T47D (cell line): Measurements from ENCODE around the gene GTSE1.
A peak's percentile ranks its signal among the peaks of the same experiment; 100 is the strongest.

ENCODE experiments used
- DNase-seq, 2 experiments: peaks; one replicate each; pipeline versions ENCODE4 v3.0.0 to v3.0.0-alpha.2; 2011 to 2012; ENCODE audit warnings: low read depth in 1 of 2, low spot score in 1 of 2
- JUND ChIP-seq: IDR thresholded peaks from 2 replicates; pipeline ENCODE4 v1.6.1; 2012; ENCODE audit warnings: low read depth
- in situ Hi-C: cut with HindIII; loops from 2 replicates; pipeline ENCODE4 v1.10.0; 2016; ENCODE audit warnings: low sequenced_read_pairs, low pct_unique_long_range_greater_than_20kb

GTSE1 gene

DNA sequence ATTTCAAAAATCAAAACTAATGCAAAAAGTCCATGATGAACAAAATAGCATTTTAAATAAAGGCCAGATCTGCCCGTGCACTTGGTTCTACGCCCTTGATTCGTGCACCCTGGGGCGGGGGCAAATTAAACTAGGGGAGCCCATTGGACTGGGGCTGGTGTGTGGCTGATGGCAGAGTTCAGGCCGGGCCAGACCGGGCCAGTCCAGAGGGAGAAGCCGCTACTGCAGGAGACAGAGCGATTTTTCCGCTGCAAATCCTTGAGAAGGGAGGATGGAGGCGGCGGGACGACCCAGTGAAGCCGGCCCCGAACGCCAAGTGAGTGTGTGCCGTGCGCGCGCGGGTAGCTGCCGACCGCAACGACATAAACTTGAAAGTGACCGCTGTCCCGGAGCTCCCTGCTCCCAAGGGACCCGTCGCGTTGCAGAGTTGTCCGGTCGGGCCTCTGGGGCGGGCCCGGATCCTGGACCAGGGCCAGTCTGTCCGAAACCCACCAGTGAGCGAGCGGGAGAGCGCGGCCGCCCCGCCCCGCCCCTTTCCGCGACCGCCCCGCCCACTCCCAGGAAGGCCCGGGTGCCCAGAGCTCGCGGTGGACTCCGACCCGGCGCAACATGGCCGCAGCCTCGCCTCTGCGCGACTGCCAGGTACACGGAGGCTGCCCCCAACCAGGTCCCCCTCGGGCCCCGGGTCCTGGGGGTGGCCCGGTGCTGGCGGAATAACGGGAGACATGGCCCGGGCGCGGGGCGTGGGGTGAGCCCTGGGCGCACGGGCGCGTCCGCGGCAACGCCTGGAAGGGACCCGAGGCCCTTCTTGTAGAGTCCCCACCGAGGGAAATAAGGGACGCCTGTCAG, 29.0 kb upstream of the GTSE1 start, which contains the start of gene TTC38:
Gene TTC38 (plus strand): TSS at position 578 of the 849 bp plus-strand sequence. CDS start 32 bp downstream, at position 610.
- in situ Hi-C loops: no loop called here
- no peak for TF ChIP-seq JUND
- peak; percentile 93 to 99 for DNase-seq

DNA sequence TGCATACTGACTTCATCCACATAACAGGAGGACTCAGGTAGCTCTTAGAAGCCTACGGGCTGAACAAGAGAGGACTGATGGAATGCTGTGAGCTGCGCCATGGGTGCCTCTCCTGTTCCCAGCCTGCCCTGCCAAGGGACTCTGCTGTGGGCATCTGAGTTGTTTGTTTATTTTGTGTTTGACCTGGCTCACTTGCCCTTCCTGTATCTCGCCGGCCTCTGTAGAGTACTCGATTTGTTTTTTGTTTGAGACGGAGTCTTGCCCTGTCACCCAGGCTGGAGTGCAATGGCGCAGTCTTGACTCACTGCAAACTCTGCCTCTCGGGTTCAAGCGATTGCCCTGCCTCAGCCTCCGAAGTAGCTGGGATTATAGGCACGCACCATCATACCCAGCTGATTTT, 27.1 kb upstream of the GTSE1 start:
- in situ Hi-C loops: no loop called here
- TF ChIP-seq JUND: no peak
- no peak for DNase-seq

DNA sequence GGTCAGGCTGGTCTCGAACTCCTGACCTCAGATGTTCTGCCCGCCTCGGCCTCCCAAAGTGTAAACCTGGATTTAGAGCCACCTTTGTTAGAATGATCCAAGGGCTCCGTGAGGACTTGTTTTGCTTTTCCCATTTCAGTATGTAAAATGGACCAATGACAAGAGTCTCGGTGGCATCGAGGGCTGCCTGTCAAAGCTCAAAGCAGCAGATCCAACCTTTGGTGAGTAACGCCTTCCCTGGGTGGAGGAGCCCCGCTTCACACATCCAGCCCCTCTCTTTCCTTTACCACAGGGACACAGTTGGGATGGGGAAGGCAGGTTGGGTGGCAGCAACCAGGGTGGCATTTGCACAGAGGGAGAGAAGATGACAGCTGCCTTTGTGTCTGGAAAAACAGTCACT, 24.5 kb upstream of the GTSE1 start:
- no peak for DNase-seq
- in situ Hi-C loops: no loop called here
- no peak for TF ChIP-seq JUND

DNA sequence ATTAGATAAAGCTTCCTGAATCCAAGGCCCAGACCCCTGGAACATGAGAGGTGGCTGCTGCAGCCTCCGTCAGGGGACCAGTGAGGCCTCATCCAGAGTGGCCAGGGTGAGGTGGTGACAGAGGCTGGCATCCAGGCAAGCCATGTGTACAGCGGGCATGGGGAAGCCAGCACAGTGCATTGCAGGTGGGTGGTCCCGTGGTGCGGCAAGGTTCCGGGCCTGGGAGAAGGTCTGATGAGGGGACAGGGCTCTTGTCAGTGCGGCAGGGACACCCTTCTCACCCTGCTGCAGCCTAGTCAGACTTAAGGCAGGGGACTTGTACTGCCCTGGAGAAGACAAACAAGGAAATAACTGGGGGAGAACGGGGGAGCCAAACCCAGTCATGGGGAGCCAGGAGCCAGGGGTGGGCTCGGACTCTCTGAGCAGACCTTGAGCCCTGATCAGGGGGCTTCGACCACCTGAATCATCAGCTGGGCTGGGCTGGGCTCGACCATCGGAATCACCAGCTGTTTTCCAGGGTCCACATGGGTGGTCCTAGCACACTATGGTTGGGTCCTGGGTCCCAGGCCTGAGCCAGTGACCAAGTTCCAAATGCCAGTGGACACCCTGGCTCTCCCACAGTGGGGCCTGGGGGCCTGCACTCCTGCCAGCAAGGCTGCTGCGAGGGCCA, 23.8 kb upstream of the GTSE1 start:
- no peak for DNase-seq
- no peak for TF ChIP-seq JUND
- in situ Hi-C loops: no loop called here

DNA sequence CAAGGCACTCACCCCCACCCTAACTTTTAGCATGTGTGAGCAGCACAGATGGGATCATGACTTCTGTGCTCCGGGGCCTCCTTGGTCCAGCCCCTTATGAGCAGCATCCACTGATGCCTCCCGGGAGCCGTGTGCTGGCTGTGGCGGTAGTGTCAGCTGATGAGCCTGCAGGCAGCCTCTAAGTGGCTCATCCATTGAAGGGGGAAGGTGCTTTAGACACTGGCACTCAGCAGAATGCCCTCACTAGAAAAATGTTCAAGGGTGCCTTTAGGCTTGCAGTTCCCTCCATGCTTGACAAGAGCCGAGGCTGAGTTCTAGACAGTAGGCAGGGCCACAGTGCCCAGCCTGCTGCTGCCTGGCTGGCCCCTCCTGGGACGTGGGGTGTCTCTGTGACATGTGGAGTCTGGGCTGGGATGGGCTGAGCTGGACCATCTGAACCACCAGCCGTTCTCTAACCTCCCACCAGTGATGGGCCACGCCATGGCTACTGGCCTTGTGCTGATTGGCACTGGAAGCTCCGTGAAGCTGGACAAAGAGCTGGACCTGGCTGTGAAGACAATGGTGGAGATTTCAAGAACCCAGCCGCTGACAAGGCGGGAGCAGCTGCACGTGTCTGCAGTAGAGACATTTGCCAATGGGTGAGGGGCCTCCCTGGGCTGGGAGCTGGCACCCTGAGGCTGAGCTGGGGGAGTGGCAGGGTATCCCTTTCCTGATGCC, 23.1 kb upstream of the GTSE1 start:
- no peak for TF ChIP-seq JUND
- no peak for DNase-seq
- in situ Hi-C loops: no loop called here

DNA sequence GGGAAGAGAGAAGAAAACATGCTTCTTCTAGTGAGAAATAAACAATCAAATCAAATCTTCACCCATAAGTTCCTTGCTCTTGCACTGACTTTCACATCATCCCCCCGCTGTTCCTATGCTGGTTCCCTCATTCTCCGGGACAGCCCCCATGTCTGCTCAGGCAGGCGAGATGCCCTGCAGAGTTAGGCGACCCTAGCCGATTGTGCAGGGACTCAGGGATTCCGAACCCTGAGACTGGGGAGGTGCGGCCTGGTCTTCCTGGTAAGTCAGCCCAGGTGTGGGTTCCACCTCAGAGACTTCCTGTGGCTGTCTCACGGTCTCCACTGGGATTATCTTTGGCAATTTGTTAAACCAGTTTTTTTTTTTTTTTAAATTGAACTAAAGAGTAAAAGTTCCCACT, 22.3 kb upstream of the GTSE1 start:
- no peak for DNase-seq
- no peak for TF ChIP-seq JUND
- in situ Hi-C loops: no loop called here

DNA sequence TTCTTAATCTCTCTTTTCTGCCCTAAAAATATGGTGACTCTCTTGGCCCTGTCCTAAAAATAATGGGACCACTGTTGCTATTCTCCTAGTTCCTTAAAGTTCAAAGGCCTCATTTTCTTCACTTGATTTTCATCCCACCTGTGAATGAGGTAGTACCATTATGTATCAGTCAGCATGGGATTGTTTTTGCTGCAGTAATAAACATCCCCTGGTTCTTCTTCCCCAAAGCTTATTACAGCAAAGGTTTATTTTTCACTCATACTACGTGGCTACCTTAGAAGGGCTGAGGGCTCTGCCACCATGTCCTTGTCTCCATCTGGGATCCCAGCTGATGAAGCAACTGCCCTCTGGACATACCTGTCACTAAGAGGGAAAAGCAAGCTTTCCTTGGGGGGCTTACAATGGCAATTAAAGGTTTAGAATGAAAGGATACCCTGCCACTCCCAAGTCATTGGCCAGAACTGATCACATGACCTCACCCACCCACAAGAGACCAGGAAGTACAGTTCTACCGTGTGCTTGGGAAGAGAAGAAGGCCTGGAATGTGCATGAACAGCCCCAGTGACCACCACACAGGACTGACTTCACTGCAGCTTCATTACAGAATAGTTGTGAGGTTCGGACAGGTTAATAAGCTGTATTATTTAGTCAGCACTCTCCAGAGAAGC, 21.1 kb upstream of the GTSE1 start:
- TF ChIP-seq JUND: no peak
- no peak for DNase-seq
- in situ Hi-C loops: no loop called here

DNA sequence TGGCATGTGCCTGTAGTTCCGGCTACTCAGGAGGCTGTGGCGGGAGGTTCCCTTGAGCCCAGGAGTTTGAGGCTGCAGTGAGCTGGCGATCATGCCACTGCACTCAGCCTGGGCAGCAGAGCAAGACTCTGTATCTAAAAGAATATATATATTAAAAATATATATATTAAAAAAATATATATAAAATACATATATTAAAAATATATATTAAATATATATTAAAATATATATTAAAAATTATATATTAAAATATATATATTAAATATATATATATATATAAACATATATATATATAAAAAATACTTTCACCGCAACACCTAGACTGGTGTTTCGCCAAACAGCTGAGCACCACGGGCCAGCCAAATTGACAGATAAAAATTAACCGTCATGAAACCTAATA, 20.1 kb upstream of the GTSE1 start:
- in situ Hi-C loops: no loop called here
- no peak for TF ChIP-seq JUND
- DNase-seq: no peak

DNA sequence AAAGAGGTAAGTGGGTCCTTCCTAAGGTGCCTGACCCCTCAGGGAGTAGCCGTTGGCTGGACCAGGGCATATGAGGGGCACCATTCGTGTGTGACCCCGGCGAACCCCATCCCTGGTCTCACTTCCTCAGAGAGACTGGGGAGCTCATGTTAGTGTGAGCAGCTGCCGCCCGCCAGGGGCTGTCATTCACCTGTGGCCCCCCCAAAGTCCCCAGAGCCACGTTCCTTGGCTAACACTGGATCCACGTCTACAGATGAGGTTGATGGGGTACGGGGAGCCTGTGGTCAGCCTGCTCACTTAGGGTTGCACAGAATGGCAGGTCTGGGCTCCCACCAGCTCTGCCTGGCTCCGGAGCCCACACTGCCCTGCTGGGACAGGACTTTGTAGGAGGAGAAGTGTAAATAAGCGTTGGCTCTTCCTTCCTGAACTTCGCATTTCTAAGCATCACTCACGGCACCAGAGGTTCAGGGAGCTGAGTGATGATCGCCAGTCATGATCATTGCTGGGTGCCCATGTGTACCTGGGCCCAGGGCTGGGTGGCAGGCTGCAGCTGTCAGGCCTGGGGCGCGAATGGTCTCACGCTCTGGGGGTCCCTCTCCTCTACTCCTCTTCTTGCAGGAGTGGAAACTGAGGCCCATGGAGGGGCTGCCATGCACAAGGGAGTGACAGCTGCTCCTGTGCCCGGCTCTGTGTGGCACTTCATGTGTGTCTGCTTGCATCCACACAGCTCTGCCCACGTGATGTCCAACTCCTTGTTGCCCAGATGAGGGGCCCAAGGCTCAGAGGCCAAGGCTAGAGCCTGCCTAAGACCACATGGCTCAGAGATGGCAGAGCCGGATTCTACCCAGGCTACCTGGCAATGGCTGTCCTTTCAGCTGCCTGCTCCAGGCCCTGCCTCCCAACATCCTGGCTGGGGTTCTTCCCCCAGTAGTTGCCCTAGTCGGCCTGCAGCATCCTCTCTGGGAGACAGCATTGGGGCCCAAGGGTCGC, 17.7 kb upstream of the GTSE1 start:
- no peak for DNase-seq
- no peak for TF ChIP-seq JUND
- in situ Hi-C loops: no loop called here

DNA sequence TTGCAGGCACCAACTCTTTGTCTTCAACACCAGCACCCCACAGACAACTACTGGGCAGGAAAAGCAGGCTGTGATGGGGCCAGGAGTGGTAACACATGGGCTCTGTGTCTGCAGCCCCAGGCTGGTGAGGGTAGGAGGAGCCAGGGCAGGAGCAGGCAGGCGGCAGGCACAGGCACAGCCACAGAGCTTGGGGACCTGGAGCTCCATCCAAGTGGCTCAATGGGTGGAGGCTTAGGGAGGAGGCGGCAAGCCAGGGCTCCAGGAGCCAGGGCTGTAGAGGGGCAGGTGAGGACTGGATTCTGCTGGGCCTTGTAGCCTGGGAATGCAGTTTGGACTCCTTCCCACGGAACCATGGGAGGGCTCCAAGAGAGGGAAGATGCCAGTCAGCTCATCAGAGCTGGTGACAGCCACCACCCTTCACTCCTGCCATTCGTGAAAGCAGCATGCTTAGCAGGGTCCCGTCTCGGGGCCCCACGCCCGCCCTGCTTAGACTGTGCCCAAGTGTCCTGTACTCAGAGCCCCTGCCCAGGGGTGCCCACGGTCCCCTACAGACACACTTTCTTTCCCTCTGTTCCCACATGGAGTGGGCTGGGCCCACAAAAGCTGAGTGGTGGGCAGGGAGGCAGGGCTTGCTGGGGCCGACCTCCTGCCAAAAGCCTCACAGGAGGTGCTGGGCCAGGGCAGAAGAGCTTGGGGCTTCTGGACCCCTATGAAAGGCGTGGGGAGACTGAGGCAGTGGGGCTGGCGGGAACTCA, 16.4 kb upstream of the GTSE1 start:
- in situ Hi-C loops: no loop called here
- DNase-seq: no peak
- no peak for TF ChIP-seq JUND
